Kasumi-1 (cell line): ENCODE measurements around the gene TNS3.

Source experiments
- DNase-seq, 2 experiments: peaks; one replicate each; lab custom pipeline; 2025; lab: John Stamatoyannopoulos, UW

Gene TNS3

DNA sequence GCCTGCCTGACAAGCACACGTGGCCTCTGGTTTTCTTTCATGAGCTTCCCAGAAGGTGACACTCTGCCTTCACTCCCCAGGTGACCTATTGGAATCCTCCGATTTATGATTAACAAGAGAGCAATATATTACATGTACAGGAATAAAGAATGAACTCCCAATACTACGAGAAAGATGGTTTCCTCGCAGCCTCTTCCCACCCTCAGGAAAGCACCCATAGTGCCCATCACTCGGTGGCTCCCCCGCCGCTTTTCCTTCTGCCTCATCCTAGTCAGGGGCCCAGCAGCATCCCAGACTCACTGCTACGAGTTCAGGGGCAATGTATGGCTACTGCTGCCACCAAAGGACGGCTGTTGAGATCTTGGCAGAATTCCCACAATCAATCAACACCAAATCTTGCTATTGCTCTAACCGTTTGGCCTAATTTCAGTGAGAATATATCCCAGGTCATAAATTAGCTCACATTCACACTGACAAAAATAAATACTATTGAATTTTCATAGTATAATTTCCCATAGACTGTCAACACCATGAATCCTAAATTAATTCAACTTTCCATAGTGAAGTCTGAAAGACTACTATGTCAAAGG, 196.3 kb downstream of the TNS3 start:
- no peak for DNase-seq

DNA sequence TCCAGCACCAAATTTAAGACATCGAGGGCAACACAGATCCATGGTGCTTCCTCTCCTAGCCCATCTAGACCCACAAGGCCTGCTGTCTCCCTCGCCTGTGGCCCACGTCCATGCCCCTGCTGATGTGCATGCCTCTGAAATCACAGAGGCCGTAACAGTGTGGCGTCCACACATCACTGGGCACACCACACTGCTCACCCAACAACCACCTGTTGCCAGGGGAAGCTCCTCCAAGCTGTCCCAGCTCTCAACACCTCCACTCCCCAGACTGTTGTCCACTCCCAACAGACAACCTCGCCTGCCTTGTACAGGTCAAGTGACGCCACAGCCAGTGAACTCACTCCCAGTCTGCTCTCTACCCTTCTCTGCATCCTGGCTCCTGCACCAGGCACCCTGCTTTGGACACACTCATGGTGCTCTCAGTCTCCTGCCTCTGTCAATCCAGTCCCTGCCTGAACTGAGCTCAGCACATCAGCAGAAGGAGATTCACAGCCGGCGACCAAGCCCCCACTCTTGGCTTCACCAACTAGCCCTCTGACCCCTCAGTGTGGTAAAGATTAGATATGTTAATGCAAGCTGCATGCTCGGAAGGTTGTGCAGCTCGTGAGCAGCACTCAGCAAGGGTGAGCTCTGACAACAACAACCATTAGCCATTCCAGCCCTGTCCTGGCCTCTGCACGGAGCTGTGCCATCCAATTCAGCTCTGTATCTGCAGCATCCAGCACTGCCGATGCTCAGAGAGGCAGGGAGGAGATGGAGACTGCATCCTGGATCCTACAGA, 197.0 kb downstream of the TNS3 start:
- DNase-seq, result no peak

DNA sequence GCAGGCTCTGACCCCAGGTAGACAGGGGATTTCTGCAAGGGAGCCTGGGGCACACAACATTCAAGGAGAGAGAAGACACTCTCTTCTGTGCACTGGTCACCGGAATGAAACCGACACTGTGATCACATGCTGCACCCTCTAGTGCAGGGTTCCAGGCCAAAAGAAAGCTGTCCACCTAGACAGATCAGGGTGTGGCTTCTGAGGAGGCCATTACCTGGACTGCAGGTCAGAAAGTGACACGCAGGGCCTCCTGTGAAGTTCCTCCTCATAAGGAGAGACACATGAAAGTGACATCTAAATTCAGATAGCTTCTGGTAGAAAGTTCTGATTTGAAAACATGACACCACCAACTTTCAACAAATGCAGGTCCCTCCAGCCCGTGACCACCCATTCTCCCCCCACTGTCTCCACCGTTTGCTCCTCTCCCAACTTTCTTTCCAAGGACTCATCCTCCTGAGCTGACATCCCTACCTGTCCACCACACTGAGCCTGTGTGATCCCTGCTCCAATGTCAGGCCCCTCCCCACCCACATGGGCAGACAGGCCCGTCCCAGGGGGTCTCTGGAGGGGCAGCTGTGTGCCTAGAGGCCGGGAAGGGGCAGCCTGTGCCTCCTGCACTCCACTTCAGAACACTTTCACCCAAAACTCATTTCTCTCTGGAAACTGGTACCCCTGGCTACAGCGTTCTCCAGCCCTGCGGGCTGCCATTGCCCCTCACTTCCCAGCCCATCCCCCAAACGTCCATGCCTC, 198.0 kb downstream of the TNS3 start:
- DNase-seq, result no peak

DNA sequence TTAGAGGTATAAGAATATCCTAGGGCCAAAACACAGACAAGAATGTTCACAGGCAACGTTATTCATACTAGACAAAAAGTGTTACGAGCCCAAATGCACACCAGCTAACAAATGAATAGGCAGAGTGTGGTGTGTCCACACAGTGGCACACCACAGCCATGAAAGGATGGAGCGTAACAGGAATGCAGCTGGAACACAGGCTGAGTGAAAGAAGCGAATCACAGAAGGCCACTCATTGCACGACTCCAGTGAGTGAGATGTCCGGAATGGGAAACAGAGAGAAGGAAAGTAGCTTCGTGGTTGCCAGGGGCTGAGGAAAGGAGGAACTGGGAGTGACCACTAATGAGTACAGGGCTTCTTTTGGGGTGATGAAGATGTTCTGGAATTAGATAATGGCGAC, 198.8 kb downstream of the TNS3 start:
- no peak for DNase-seq

DNA sequence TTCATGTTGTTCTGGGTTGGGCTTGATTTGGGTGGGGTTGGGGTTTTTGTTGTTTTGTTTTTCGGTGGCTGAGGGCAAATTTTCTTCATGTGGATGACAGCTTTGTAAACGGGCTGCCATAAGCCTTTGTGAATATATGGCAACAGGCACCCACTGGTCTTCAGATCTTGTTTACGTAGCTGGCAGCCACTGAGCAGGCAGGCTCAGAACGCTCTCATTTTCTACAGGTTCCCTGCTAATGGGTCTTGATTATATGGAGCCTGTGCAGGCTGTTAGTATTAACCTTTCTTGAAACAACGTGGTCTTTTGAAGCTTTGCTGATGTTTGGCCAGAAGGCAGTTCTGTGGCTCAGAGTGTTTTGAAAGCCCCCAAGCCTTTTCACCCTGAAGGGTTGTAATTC, 199.7 kb downstream of the TNS3 start:
- DNase-seq, result no peak

DNA sequence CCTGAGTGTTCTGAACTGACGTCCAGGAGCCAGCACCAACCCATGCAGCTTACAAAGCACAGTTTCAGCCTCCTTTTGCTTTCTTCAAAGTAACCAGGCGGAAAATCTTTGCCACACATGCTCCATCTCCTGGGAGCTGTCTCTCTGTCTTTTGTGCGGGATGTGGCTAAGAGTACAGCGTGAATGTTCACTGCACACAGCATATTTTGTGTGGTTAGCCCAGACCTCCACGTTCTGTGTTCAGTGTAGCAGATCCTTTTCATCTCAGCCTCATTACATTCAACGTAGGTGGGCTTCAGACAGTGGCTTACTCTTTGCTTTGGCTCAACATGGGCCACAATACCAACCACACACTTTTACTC, 200.8 kb downstream of the TNS3 start:
- no peak for DNase-seq

DNA sequence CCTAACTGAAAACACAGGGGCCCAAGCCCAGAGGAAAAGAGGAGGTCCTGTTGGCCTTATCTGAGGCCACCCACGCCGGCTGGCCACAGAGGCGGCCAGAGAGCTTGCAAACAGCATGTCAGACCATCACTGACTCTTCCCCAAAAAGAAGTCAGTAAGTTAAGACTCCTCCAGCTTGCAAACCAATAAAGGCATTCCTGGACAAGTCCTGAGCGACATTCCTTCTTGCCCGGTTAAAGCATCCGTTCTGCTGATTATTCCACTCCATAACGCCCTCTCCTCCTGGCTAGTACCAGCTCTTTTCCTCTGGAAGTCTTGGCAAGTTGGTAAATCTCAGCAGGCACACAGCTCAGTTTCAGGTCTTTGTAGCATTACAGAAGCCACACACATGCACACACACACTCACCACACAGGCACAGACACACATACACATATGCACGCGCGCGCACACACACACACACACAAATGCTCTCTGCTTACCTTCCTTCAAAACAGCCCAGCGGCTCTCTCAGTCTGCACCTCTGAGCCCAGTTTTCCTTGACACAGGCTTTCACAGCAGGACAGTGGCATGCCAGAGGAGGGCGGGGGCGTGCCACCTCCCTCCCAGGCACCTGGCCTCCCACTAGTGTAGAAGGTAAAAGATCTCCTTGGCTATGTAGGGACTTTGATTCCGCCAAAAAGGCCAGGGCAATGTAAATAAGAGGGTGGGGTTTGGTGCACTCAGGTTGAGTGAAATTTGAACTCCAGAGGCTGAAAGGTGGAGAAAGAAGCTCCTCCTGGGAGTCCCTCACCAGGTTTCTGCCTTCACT, 201.4 kb downstream of the TNS3 start:
- no peak for DNase-seq

DNA sequence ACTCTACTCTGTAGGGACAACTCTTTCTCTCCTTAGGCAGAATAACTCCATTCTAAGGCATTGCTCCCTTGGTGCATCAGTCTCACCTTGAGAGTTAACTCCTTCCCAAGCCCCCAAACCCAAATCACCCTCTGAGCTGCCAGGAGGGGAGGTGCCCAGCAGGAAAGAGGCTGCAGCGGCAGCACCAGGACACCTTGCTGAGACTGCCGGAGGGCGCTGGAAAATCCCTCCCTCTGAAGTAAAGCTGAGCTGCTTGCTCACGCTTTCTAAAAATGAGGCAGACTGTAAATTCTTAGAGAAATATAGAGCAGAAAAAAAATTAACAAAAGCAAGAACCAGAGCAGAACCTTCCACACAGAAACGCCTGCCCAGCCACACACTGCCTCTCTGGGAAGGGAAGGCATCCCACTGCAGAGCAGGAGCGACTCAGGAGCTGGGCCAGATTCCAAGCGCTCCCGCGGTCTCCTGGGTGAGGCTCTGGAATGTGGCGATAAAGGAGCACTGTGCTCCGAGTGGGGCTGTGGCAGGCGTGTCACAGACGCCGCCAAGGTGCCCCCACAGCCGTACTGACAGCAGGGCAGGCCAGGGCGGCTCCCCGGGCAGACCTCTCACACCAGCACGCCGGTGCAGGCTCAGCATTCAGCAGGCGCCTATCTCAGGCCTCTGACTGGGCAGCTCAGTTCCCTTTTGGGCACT, 202.1 kb downstream of the TNS3 start:
- no peak for DNase-seq

DNA sequence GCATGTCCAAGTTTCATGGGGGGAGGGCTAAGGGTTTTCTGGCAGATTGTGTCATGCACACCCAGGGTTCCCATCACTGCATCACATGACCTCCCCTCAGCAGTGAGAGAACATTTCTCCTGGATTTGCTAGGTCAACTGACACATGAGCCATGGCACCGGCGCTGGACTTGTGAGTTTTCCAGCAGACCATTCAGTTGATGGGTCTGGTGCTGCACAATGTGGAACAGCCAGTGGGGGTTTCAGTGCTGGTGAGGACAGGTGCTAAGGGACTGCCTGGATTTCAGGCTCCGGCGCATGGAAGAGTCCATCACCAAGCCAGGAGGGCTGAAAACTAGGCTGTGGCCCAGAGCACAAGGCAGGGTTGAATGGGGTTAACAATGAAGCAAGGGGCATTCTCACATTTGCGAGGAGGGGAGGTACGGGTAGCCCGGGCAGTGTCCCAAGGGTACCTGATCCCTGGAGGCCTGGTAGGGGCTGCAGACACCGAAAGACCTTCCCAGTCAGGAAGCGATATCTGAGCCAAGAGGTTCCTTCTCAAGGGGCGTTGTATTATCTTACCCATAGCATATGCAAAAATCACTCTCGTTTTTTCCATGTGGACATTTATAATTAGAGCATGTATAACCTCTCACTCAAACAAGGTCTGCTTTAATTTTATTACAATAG, 203.0 kb downstream of the TNS3 start:
- DNase-seq, result no peak

DNA sequence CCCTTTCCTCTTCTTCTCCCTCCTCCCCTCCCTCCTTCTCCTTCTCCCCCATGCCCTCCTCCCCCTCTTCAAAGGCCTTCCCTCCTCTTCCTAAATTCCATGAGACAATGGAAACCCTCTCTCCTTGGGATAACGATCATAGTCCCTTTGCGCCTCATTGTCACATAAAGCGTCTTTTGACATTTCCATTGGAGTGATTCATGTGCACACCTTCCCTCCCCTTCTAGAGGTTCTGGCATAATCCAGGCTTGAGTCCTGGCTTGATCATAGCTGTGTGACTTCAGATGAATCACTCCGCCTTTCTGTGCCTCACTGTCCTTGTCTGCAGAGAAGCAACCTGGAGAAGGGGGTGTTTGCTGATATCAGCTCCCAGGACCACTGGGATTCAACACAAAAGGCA, 204.2 kb downstream of the TNS3 start:
- no peak for DNase-seq

DNA sequence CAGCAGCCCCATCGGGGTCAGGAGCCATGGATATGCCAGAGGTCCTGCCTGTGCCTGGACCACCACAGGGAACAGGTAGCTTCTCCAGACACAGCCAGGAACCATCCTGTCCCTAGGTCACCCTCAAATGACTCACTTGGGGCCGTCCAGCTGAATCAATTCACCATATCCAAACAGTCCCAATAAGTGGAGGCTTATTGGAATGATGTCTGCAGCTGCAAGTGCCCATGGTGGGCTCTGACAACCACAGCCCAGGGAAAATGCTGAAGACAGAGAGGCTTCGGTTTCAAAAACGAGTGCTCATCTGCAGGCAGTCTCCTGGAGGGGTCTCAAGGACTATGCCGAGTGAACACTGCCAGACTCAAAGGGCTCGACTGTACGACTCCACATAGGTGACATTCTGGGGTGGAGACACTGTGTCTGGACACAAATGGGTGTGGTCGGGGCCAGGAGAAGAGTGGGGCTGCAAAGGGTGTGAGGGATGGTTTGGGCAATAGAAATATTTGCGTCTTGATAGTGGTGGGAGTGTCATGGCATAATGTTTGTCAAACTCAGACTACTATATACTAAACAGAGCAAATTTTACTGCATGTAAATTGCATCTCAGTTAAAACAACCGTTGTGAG, 204.8 kb downstream of the TNS3 start:
- DNase-seq, result no peak

DNA sequence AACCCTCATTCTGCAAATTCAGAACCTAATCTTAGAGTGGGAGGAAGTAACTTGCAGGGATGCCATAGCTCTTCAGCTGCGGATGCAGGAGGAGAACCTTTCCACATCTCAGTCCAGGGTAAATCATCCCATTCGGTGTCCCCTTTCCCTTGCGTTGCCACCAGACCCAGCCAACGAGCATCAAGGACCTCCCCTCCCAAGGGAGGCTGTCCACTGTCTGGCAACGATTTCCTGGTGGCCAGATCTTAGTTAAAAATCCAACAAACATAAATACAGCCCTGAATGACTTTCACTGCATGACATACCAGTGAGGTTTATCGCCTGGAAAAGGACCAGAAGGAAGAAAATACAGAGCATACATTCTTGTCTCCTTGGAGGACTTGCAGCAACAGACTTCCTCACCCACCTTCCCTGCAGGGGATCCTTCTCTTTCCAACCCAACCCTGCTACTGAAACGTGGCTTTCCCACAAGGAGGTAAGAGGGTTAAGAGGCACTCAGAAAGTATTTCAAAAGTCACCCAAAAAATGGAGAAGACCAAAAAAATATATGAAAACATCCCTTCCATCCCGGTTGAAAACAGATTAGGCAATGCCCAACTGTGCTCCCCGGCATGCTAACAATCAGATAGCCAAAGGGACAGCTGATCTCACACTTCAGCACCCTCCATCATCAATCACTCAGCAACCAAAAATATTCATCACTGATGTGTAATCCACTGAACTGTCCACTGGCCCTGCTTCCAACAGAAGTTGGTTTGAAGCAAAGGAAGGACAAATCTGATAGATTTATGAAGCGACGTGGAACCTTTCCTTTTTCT, 206.6 kb downstream of the TNS3 start:
- no peak for DNase-seq

DNA sequence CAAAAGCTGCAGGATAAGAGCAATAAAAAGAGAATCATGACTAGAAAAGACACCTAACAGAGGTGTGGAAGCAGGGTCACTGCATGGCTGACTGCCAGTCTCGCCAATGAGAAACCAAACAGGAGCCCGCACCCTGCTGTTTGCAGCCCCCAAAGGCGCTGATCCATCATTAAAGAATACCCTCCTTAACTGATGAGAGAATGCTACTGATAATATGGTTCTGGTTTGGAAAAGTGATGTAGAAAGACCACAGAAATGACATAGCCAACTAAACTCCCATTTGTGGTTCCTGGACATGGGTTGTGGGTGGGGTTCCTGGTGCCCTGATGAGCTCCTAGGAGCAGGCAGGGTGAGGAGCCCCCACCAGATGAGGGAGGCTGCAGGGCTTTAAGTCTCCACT, 207.4 kb downstream of the TNS3 start:
- DNase-seq, result no peak

DNA sequence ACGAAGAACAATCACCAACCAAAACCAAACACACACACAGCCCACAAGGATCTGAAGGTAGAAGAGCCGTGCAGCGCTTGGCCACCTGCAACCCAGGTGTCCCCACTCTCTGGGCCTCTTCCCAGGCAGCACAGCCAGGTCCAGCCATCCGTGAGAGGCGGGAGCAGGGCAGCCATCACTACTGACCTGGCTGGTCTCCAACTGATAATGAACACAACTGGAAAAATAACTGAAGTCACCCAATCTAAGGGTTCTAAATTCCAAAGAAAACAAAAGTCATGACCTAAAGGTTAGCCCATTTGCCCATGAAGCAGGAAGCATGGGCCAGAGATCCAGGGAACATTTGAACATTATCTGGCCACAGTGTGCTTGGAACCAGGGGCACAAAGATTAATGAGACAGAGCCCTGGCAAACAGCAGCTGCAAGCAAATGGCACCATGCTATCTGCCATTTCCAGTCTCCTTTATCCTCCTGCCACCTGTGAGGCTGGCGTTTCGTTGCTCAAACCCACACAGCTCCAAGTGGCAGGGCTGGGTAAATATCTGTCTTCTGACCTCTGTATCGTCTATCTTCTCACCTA, 207.9 kb downstream of the TNS3 start:
- DNase-seq, result no peak

DNA sequence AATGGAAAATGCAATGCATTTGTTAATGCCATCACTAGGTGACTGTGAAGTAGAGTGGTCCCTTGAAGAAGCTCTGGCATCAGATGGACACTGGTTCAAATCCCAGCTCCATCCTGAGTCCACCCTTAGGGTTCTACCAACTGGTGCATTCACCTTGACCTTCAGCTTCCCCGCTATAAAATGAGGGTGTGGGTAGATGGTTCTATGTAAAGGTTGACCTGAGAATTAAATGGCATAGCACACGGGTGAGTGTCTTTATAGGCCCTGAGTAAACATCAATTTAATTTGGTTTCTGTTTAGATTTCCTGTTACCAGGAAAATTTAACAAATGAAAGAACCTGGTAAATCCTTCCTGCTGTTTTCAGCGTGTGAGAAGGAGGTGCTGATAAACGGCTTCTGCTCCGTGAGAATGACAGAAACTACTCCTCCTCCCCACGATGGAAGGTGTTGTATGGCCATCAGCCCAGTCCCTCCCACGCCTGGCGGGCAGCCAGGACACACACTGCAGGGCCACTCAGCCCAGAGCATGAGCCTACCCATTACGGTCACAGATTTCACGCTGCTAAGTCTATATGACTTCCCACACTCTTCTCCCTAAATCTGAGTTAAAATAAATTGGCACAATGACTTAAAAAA, 210.1 kb downstream of the TNS3 start:
- DNase-seq, result no peak

DNA sequence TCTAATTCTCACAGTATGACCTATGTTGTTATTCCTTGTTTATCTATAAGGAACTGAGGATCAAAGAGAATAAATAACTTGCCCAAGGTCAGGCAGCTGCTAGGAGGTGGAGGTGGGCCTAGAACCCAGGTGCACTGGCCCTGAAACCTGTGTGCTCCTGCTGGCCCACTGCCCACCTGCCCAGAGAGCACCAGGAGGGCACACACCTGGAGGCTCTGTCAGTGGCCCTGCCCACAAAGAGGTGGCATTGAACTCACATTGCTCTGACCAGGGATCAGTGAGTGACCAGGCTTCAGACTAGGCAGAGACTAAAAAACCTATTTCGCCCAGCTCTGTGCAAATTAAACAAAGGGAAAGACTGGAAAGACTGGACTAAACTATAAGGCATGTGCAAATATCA, 210.6 kb downstream of the TNS3 start:
- no peak for DNase-seq

DNA sequence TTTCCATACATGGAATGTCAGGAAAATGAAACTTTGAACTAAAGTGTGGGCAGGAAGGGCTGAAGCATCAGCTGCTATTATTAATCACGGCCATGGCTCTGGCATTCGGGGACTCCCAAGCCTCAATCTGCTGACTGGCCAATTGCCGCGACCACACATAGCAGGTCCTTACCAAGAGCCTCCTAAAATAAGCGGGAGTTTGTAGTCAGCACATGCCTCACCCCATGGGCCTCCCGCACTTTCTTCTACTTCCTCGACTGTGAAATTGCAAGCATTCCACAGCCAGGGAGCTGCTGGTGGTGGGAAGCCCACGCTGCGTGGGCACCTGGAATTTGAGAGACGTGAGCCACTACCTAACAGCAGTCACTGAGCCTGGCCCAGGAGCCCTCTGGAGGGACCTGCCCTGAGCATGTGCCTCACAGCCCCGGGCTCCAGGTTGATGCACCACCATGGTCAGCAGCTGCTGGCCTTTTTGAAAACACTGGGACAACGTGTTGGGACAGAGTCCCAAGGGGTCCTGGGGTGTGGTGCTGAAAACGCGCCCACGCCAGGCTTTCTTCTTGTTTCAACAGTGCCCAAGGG, 211.4 kb downstream of the TNS3 start:
- DNase-seq, result no peak

DNA sequence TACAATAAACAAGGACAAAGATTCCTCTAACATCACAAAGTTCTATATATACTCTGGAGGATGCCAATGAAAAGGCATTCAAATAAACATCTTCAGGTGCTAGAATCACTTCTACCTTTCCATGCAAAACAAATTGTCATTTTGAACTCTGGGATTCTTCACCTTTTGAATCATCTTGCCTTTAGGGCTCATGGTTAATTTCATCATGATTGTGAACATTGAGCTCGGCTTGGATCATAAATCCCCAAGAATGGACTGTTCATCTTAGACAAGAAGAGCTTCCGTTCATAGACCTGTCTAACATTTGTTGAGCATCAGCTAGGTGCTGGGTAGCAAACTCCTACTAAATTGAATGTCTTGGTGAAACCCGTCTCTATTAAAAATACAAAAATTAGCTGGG, 212.2 kb downstream of the TNS3 start:
- DNase-seq, result no peak
